Esophagus (tissue), 2 donors: ENCODE data around the gene METRNL. TPM values are rescaled to one million over a fixed set of nuclear protein-coding genes. Genes with fewer than 3 reads are reported as not detected.

Experiments used
- H3K27ac ChIP-seq, 2 donors: one replicate each; pipeline ENCODE4 v1.5.1; 2013; ENCODE audit warnings: low read depth in 2 of 2, mild to moderate bottlenecking in 2 of 2, inconsistent platforms in 1 of 2, low read length in 1 of 2, moderate library complexity in 1 of 2
- H3K27me3 ChIP-seq, 2 donors: one replicate each; pipeline ENCODE4 v1.6.1; 2013; ENCODE audit warnings: low read length in 2 of 2, control low read depth in 1 of 2, mild to moderate bottlenecking in 1 of 2; ENCODE audit not compliant: insufficient read depth in 2 of 2, control insufficient read depth in 1 of 2
- H3K36me3 ChIP-seq, 2 donors: one replicate each; pipeline ENCODE4 v1.6.1; 2013; ENCODE audit warnings: low read length in 1 of 2; ENCODE audit not compliant: control insufficient read depth in 2 of 2, insufficient read depth in 2 of 2
- H3K4me1 ChIP-seq, 2 donors: one replicate each; pipeline ENCODE4 v1.6.1; 2013; ENCODE audit warnings: low read length in 1 of 2; ENCODE audit not compliant: control insufficient read depth in 2 of 2, insufficient read depth in 2 of 2
- H3K4me3 ChIP-seq, 2 donors: one replicate each; pipeline ENCODE4 v1.5.1; 2013; ENCODE audit warnings: low read length in 2 of 2, mild to moderate bottlenecking in 2 of 2, low read depth in 1 of 2, moderate library complexity in 1 of 2
- H3K9me3 ChIP-seq, 2 donors: one replicate each; pipeline ENCODE4 v1.6.1; 2013; ENCODE audit warnings: mild to moderate bottlenecking in 2 of 2, low read depth in 1 of 2, low read length in 1 of 2, moderate library complexity in 1 of 2; ENCODE audit not compliant: control insufficient read depth in 2 of 2, insufficient read depth in 1 of 2
- WGBS, 2 donors: extraction: QIAGEN DNeasy Blood & Tissue Kit; methylation state at CpG; one replicate each; pipeline ENCODE4 v1.1.7; 2013; 5-methylcytosine and 5-hydroxymethylcytosine counted together
- polyA plus RNA-seq, 2 donors: library from polyadenylated mRNA; stranded (reverse); fragments of 200-250 nt; gene quantifications; one replicate each; pipeline ENCODE4 v1.2.3, GENCODE V29; 2013
- donor health status: healthy with polysubstance abuse.
- donor health status: Bipolar disorder and iron deficiency.

Gene METRNL
- polyA plus RNA-seq, 2 donors: 143 to 169 TPM

DNA sequence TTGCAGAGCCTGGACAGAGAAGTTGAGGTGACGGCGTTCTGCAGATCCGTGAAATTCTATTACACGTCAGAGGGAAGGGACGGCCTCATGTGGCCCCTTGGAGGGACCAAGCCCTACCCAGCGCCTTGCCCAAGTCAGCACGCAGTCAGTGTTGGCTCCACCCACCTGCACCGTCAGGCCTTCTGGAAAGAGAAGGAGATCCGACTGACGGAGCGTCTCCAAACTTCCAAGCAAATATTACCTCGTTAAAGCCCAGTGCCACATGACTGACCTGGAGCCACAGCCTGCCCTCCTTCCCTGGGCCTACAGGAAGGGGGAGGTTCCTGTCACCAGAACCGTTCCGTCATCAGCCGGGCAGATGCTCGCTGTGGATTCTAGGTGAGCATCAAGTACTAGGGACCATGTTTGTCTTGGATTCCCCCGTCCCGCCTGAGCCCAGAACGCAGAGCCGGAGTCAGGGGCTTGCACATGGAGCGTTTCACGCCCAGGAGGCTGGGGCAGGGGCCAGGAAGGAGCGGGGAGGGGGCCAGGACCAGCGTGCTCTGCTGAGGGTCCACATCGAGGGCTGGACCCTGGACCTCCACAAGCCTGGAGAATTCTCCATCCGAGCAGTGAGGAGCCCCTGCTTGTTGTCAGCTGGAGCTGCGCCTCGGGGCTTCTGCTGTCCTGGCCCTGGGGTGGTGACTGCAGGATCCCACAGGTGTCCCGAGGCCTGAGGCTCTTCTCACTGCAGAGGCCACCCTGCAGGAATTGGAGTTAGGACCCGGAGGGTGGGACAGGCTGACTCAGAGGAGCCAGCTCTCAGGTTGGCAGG lies 22.6 kb upstream of the METRNL start:
- H3K27me3 ChIP-seq: no peaks in the 10 kb centered on the region
- 80% methylated on average over 30 of the region's 30 CpGs for WGBS, 2 donors
- no peak overlapping the region for H3K27ac ChIP-seq
- H3K9me3 ChIP-seq: no peaks in the 10 kb centered on the region
- no peak overlapping the region for H3K4me3 ChIP-seq
- no peaks in the 10 kb centered on the region for H3K36me3 ChIP-seq
- peaks cover 8 to 12% of the 10 kb centered on the region in 2 donors for H3K4me1 ChIP-seq

- H3K4me1 ChIP-seq: peaks cover 7 to 8% of the 10 kb centered on the region in 2 donors
- no peak overlapping the region for H3K27ac ChIP-seq
- no peaks in the 10 kb centered on the region for H3K27me3 ChIP-seq
- WGBS, 2 donors: 82 to 87% methylated on average over 14 of the region's 14 CpGs
- no peak overlapping the region for H3K4me3 ChIP-seq
- no peaks in the 10 kb centered on the region for H3K36me3 ChIP-seq
- H3K9me3 ChIP-seq: no peaks in the 10 kb centered on the region
These were observed 22.0 kb upstream of the METRNL start for GRCh38 chr17:83057397-83057761.

- peaks cover 4 to 8% of the 10 kb centered on the region in 2 donors for H3K4me1 ChIP-seq
- H3K9me3 ChIP-seq: no peaks in the 10 kb centered on the region
- no peaks in the 10 kb centered on the region for H3K36me3 ChIP-seq
- H3K27me3 ChIP-seq: no peaks in the 10 kb centered on the region
- H3K4me3 ChIP-seq: no peak overlapping the region
- 87 to 90% methylated on average over 19 of the region's 19 CpGs for WGBS, 2 donors
- no peak overlapping the region for H3K27ac ChIP-seq
These were observed 21.6 kb upstream of the METRNL start for GRCh38 chr17:83057793-83058265.

DNA sequence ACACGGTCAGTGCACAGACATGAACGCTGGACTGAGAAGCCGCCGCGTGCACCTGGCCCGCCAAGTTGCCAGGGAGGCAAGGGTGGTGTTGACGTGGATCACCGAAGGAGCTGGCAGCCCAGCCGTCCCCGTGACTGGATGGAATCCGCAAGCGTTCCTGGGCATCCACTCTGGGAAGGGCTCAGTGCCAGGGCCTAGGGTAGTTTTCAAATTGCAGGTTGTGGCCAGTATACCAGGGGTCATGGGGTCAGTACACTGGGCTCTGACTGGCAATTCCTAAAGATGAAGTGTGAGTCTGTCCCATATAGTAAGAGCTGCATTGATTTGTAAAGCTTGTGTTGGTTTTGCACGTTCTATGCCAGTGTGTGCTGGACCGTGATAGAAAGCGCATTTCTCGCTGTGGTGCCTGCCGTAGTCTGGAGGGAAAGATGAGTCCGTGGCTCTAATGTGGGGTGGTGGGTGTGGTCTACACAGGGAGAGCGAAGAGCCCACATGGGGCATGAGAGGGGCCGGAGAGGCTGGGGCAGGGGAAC lies 21.1 kb upstream of the METRNL start:
- 82 to 88% methylated on average over 20 of the region's 20 CpGs for WGBS, 2 donors
- H3K4me3 ChIP-seq: no peak overlapping the region
- no peak overlapping the region for H3K27ac ChIP-seq
- H3K9me3 ChIP-seq: no peaks in the 10 kb centered on the region
- no peaks in the 10 kb centered on the region for H3K36me3 ChIP-seq
- no peaks in the 10 kb centered on the region for H3K27me3 ChIP-seq
- H3K4me1 ChIP-seq: peaks cover 0 to 4% of the 10 kb centered on the region in 2 donors

DNA sequence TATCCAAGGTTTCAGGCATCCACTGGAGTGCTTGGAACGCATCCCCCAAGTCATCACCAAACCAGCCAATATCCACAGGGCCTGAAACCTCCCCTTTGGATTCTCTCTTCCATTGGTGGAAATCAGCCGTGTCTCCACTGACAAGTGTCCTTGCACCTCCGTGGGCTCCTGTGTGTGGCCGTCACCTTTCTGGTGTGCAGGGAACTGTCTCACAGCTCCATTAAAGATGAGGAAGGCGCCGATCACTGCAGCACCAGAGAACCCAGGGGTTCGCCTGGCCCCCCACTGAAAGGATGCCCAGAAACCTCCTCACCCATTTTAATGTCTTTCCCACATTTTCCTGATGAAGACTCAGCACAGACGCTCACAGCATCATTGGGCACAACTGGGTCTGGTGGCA lies 17.8 kb upstream of the METRNL start:
- Histone ChIP-seq H3K9me3 (no peaks in the 10 kb centered on the region), H3K27me3 (no peaks in the 10 kb centered on the region), H3K36me3 (no peaks in the 10 kb centered on the region), H3K4me1 (peaks cover 7 to 14% of the 10 kb centered on the region in 2 donors), H3K27ac (no peak overlapping the region), H3K4me3 (no peak overlapping the region)
- WGBS, 2 donors: 88 to 92% methylated on average over 8 of the region's 8 CpGs

DNA sequence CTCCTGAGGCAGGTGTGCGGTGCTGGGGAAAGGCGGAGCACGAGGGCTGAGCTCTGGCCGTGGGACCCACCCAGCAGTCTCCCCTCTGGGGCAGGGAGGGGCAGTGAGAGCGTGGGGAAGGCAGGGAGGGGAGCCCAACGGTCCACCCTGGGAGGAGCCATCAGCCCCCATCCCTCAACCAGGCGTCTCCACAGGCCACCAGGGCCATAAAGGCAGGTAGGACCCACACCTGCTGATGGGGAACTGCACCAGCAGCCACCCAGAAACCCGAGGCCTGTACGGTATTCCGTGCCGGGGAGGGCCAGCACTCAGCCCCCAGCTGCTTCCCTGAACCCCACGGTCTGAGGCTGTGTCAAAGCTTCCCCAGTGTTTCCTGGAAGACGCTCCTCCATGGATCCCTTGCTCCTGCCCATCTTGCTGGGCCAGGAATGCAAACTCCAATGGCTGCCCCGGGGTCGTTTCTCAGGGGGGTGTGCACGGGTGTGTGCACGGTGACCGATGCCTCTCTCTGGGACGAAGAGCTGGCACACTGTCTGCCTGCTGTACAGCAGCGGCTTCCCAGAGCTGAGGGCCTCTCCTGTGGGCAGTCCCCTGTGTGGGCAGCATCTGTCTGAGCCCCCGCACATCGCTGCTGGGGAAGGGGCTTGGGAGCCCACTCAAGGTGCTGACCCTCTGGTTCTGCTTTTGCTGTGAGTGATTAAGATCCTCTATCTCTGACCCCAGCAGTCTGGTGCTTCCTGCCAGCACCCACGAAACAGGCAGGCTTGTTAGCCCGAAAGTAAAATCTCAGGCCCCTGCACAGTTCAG lies 17.2 kb upstream of the METRNL start:
- WGBS, 2 donors: 76 to 78% methylated on average over 24 of the region's 24 CpGs
- peaks cover 7 to 14% of the 10 kb centered on the region in 2 donors for H3K4me1 ChIP-seq
- H3K9me3 ChIP-seq: no peaks in the 10 kb centered on the region
- no peak overlapping the region for H3K4me3 ChIP-seq
- H3K27ac ChIP-seq: no peak overlapping the region
- H3K27me3 ChIP-seq: no peaks in the 10 kb centered on the region
- no peaks in the 10 kb centered on the region for H3K36me3 ChIP-seq

GRCh38 chr17:83062818-83063671 lies 16.4 kb upstream of the METRNL start:
- Histone ChIP-seq H3K27ac (no peak overlapping the region), H3K4me3 (no peak overlapping the region)
- WGBS, 2 donors: 70 to 79% methylated on average over 28 to 30 of the region's 30 CpGs

GRCh38 chr17:83064021-83064731 lies 15.2 kb upstream of the METRNL start:
- peaks cover 7 to 14% of the 10 kb centered on the region in 2 donors for H3K4me1 ChIP-seq
- H3K4me3 ChIP-seq: no peak overlapping the region
- H3K36me3 ChIP-seq: no peaks in the 10 kb centered on the region
- H3K27ac ChIP-seq: peak overlapping the region in 1 of 2 donors; percentile 1
- H3K27me3 ChIP-seq: no peaks in the 10 kb centered on the region
- WGBS, 2 donors: 85 to 86% methylated on average over 18 of the region's 18 CpGs
- no peaks in the 10 kb centered on the region for H3K9me3 ChIP-seq

More at GRCh38 chr17:83062818-83063671, 16.4 kb upstream of the METRNL start:
- Histone ChIP-seq H3K27me3 (no peaks in the 10 kb centered on the region), H3K4me1 (peaks cover 7 to 14% of the 10 kb centered on the region in 2 donors), H3K36me3 (no peaks in the 10 kb centered on the region), H3K9me3 (no peaks in the 10 kb centered on the region)
